Globus pallidus (tissue), 1 donor: ENCODE measurements around the gene KIFAP3.
"Not testable (repeated sequence)": the region's sequence is repeated elsewhere in the genome, so short reads cannot be mapped to it uniquely, and the experiment has no call there.

Experiments
- DNase-seq: peaks from one replicate; pipeline ENCODE4 v3.0.0-alpha.2; 2015; ENCODE audit warnings: low spot score

The KIFAP3 gene

DNA sequence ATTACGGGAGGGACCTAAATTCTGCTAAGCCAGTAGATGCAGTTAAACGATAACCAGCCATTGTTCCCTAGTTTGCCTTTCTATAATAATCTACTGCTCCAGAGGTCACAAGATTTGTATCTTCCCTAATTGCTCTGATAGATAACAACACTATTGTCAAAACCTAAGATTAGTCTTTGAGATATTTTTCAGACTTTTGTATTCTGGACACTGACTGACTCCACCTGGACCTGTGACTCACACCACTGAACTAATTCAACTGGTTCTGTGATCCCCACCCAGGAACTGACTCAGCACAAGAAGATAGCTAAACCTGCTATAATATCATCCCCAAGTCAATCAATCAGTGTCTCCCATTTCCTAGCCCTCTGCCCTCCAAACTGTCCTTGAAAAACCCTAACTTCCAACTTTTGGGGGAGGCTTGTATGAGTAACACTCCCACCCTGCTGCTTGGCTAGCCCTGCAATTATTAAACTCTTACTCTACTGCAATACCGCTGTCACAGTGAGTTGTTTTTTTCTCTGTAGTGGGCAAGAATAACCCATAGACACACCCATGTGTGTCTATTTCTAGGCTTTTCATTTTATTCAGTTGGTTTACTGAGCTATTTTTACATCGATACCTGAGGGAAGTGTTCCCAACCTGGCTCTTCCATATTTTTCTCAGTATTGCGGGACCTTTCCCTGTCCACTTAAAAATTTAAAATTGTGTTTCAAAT, 11.2 kb downstream of the KIFAP3 start:
- no peak for DNase-seq

DNA sequence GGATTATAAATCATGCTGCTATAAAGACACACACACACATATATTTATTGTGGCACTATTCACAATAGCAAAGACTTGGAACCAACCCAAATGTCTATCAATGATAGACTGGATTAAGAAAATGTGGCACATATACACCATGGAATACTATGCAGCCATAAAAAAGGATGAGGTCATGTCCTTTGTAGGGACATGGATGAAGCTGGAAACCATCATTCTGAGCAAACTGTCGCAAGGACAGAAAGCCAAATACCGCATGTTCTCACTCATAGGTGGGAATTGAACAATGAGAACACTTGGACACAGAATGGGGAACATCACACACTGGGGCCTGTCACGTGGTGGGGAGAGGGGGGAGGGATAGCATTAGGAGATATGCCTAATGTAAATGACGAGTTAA, 12.8 kb downstream of the KIFAP3 start:
- not testable (repeated sequence) for DNase-seq

DNA sequence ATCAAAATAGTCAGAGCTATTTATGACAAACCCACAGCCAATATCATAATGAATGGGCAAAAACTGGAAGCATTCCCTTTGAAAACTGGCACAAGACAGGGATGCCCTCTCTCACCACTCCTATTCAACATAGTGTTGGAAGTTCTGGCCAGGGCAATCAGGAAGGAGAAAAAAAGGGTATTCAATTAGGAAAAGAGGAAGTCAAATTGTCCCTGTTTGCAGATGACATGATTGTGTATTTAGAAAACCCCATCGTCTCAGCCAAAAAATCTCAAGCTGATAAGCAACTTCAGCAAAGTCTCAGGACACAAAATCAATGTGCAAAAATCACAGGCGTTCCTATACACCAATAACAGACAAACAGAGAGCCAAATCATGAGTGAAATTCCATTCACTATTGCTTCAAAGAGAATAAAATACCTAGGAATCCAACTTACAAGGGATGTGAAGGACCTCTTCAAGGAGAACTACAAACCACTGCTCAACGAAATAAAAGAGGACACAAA, 14.4 kb downstream of the KIFAP3 start:
- DNase-seq, result not testable (repeated sequence)

DNA sequence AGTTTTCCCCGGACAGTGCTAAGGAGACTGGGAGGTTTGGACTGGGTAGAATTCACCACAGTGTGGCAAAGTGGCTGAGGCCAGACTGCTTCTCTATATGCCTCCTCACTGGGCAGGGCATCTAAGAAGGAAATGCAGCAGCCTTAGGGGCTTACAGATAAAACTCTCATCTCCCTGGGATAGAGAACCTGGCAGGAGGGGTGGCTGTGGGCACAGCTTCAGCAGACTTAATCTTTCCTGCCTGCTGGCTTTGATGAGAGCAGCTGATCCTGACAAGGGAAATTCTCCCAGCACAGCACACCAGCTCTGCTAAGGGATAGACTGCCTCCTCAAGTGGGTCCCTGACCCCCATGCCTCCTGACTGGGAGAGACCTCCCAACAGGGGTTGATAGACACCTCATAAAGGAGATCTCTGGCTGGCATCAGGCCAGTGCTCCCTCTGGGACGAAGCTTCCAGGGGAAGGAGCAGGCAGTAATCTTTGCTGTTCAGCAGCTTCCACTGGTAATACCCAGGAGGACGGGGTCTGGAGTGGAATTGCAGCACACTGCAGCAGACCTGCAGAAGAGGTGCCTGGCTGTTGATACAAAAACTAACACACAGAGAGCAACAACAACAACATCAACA, 25.2 kb downstream of the KIFAP3 start:
- no peak for DNase-seq

DNA sequence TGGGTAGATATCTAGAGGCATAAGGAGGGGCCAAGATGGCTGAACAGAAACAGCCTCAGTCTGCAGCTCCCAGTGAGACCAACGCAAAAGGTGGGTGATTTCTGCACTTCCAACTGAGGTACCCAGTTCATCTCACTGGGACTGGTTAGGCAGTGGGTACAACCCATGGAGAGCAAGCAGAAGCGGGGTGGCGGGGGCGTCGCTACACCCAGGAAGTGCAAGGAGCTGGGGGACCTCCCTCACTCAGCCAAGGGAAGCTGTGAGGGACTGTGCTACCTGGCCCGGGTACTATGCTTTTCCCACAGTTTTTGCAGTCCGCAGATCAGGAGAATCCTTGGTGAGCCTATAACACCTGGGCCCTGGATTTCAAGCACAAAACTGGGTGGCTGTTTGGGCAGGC, 26.0 kb downstream of the KIFAP3 start:
- no peak for DNase-seq

DNA sequence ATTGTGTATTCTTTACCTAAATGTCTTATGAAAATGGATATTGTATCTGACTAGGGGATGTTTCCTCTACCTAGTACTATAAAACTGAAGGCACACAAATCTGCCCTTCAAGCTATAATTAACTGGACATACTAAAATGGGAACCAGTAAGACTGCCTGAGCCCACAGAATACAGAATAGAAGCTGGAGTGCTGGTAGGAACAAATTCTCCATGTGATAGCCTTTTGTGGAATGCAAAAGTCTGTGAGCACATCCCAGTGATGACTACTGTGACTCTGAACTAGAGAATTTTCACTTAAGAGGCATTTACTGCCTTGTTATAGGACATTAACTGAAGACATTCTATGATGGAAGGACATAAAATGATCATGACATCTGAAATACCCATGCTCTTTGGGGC, 30.3 kb downstream of the KIFAP3 start:
- no peak for DNase-seq

DNA sequence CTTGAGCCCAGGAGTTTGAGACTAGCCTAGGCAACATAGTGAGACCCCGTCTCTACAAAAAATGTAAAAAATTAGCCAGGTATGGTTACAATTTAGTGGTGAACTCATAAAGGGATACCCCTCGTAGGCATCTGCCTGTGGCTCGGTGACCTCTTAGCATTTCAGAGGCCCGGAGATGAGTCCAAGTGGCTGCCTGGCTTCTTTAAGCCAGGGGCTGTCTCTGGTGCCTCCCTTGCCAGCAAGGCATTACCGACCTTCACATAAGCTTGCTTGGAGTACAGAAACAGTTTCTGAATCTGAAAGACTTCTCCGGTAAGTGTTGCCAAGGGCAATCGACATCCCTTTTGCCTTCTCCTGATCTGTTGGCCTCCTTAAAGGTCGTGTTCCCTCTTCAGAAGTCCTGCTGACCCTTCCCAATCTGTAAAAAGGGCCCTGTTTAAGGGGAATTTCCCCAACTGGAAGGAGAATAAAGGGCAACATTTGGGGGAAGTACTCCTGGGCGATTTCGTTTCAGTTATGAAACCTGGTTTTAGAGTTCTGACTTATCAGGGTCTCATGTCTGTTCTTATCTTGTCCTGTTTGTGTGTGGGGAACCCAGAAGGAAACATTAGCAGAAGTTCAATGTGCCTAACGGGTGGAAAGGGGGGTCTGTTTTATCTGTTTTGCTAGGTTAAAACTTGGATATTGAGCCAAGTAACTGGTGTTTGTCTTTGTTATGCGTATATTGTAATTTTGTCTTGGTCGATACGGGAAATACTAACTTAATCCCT, 32.9 kb downstream of the KIFAP3 start:
- DNase-seq, result no peak

DNA sequence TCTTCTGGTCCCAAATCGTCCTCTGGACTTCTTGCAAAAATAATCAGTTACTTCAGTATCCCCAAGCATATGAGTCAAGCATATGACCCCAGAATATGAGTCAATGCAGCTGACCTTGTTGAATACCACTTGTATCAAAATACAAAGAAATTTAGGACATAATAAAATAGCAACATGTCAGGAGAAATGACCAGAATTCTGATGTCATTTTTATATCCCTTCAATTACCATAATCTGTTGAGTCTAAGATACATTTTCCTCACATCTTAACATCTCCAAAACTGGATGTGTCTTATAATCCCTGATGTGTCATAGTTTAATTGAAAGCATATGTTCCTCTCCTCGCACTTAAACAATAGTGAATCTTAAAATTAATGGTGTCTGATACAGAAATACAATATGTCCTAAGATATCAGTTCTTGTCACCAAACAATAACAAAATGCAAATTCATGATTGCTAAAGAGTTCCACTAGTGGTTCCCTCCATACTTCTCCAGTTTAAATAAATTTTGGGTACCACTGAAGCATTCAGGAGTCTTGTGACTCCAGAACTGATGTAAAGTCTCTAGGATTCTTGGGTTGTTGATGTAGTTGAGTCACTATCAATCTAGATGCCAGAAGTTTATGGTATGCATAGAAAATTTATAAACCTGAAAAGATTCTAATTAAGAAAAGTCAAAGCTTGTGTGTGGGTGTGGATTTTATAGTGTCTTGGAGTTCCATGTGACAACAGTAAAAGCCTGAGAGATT, 41.8 kb downstream of the KIFAP3 start:
- DNase-seq, result no peak

DNA sequence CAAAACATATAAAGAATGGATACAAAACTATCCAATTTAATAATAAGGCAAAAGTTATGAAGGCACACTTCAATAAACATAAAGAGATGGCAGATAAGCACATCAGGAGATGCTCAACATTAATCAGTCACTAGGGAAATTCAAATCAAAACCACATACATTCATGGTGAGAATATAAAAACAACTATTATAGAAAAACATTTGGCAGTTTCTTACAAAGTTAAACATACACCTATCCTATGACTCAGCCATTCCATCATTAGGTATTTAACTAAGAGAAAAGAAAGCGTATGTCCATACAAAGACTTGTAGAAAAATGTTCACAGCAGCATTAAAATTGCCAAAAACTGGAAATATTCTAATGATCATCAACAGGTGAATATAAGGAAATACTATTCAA, 44.3 kb downstream of the KIFAP3 start:
- DNase-seq, result no peak

DNA sequence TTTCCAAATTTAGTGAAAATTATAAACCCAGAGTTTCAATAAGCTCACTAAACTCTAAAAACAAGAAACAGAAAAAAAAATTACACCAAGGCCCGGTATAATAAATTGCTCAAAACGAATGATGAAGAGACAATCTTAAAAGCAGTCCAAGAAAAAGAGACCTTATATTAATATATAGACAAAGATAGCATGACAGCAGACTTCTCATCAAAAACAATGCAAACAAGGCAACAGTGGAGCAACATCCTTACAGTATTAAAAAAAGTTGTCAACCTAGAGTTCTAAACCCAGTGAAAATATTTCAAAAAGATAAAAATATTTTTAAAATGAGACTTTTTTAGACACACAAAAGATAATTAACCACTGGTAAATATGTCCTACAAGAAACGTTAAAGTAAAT, 46.7 kb downstream of the KIFAP3 start:
- no peak for DNase-seq

DNA sequence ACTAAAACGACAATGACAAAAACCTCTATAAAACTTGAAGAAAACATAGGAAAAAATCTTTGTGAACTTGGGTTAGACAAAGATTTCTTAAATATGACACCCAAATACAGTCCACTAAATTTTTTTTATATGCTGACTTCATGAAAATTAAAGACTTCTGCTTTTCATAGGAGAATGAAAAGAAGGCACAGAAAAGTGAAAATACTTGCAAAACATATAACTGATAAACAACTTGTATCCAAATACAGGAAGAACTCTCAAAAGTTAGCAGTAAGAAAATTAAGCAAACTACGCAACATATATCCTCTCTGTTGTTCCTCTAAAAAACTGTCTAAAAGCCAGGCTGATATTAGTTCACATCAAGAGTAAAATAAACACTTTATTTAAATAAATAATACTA, 53.6 kb downstream of the KIFAP3 start:
- no peak for DNase-seq

DNA sequence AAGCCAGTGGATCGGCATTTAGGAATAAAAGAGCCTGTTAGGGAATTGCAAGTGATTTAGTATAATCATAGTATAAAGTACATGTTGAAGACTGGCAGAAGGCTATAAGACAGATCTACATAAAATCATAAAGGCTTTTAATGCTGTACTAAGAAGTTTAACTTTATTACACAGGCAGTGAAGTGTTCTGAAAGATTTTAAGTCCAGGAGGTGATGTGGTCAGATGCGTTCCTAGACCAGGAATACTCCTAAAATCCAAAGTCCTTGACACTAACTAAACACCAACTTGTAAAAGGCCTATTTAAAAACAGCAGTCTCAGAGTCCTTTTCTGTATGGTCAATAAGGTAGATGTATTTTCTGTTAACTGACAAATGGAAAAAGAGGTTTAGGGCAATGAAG, 57.0 kb downstream of the KIFAP3 start:
- DNase-seq, result no peak

DNA sequence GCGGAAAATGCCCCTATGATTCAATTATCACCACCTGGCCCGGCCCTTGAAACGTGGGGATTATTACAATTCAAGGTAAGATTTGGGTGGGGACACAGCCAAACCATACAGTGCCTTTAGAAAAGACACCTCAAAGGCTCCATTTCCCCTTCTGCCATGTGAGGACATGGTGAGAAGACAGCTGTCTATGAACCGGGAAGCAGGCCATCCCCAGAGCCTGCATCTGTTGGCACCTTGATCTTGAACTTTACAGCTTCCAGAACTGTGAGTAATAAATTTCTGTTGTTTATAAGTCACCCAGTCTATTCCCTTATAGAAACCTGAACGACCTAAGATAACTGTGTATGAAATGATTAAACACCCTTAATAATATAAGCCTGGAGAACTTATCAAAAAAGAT, 61.6 kb downstream of the KIFAP3 start:
- no peak for DNase-seq

DNA sequence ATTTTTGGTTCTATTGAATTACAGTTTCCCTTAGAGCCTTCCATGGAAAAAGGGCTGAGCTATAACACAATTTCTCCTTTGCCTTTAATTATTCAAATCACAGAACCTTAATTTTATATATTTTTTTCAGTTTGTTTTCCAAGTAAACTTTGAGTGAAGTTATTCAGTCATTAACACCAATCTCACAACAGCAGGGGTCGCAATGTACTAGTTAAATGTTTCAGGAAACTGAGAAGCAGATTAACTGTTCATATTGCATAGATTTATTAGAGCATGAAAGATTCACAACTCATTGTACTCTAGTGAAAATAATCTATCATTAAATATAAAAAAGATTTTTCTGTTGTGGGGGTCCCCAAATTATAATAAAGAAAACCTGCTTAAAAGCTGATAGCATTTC, 64.1 kb downstream of the KIFAP3 start:
- no peak for DNase-seq

DNA sequence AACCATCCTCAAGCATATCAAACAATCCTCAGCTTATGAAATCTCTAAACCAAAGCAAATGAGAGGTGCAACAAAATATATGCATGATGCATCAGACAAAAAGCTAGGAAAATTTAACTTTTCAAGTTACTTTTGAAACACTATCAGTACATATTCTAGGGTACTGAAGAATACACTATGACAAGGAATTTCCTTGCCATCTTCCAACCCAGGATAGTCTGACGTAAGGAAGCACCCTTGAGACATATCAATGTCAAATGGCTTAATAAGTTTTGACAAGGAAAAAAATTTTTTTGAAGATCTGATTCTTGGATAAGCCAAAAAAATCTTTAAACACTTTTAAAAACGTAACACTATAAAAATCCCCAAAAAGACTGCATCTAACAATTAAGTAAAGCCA, 64.9 kb downstream of the KIFAP3 start:
- no peak for DNase-seq

DNA sequence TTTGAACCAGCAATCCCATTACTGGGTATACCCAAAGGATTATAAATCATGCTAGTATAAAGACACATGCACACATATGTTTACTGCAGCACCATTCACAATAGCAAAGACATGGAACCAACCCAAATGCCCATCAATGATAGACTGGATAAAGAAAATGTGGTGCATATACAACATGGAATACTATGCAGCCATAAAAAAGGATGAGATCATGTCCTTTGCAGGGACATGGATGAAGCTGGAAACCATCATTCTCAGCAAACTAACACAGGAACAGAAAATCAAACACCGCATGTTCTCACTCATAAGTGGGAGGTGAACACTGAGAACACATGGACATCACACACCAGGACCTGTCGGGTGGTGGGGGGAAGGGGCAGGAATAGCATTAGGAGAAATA, 65.8 kb downstream of the KIFAP3 start:
- DNase-seq, result not testable (repeated sequence)

DNA sequence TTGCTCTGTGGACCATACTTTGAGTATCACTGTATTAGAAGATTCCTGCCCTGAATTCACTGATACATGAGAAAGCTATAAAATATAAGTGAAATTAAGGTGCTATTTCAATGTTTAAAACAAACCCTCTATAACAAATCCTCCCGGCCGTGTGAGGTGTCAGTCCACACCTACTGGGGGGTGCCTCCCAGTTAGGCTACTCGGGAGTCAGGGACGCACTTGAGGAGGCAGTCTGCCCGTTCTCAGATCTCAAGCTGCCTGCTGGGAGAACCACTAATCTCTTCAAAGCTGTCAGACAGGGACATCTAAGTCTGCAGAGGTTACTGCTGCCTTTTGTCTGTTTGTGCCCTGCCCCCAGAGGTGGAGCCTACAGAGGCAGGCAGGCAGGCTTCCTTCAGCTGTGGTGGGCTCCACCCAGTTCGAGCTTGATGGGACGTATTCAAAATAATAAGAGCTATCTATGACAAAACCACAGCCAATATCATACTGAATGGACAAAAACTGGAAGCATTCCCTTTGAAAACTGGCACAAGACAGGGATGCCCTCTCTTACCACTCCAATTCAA, 71.1 kb downstream of the KIFAP3 start:
- not testable (repeated sequence) for DNase-seq

DNA sequence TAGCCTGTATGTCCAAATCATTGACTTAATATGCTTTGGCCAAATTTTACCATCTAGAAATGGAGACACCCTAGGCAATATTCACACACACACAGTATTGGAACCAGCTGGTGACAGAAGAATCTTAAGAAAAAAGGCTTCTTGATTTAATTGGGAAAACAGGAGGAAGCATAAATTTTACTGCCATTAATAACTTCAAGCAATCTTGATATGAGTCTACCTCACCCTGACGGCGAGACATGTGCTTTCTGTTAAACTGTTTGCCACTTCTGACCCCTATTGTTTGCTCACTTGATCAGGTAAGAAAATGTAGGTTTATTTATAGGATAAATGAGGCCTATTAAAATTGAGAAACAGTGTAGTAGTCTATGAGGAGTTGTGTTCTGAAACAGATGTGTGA, 73.2 kb downstream of the KIFAP3 start:
- DNase-seq, result no peak

DNA sequence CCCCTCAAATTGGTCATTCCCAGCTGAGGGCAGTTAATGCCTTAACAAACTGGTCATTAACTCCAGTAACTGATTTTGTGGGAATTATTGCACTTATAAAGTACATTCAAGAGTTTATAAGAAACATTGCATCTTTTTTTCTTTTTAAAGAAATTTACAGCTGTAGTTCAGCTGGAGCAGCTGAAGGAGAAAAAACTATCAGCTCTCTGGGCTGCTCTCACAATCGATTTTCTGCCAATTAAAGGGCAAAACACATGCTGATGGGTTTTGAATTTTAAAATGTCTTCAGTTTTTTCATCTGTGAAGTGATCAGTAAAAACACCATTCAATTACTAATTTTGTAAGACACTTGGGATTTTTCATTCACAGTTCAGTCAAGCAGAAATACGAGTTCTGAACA, 74.7 kb downstream of the KIFAP3 start:
- no peak for DNase-seq

DNA sequence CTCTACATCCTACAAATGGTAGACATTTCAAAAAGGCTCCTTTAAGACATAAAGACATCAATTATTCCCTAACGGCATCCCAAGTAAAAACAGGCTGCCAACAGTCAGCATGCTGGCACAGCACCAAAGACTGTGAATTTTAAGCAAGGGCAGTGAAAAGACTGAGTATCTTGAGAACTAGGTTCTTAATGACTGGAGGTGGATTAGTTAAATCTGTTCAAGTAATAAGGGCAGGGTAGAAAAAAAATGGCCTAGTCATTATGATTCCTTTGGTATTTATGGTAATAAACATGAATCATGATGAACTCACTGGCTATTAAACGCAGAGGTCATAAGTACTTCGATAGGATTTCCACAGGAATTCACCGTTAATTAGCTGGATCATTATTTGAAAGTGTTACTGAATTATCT, 75.2 kb downstream of the KIFAP3 start:
- peak; percentile 27 for DNase-seq

DNA sequence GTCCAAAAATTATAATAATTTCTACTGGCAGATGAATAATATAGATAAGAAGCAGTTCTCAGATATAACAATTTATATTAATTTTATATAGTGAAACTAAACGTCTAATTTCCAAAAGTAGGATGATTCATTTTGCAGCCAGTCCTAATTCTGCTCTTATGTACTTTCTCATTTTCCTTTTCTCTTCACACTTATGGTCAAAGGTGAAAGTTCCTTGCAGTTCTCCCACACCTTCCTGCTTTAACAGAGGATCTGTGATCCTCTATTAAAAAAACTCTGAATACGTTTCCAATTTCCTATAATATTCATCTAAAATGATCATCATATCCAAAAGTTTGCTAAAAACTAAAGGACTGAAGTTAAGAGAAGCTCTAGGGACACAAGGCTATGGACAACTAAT, 78.5 kb downstream of the KIFAP3 start:
- no peak for DNase-seq

DNA sequence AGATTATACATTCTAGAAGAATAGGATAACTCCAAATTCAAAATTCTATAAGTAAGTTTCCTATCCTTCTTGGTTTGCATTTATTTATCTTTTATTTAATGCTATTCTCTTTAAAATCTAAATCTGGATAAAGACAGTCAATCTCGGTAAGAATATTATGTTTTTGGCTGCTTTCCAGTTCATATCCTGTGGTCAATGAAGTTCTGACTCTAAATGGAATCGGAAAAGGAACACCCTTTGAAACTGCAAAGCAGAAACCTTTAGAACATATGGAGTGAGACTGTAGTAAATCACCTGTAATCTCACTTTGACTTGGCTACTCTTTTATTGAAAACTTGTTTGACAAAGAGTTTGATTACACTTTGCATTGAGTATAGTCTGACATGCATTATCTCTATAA, 85.2 kb downstream of the KIFAP3 start:
- DNase-seq, result no peak
